AG08395 (cell line): ENCODE results near the gene TCF4.

Experiments used
- DNase-seq: peaks from one replicate; pipeline ENCODE4 v3.0.0; 2012; ENCODE audit warnings: mixed read lengths, low spot score

TCF4 gene

GRCh38 chr18:55321265-55322177, 266.5 kb downstream of the TCF4 start:
- peak; percentile 63 for DNase-seq

- DNase-seq: no peak
Observed at GRCh38 chr18:55320424-55321264, 267.3 kb downstream of the TCF4 start.

GRCh38 chr18:55319459-55320193, 268.4 kb downstream of the TCF4 start:
- DNase-seq: peak; percentile 19

DNA sequence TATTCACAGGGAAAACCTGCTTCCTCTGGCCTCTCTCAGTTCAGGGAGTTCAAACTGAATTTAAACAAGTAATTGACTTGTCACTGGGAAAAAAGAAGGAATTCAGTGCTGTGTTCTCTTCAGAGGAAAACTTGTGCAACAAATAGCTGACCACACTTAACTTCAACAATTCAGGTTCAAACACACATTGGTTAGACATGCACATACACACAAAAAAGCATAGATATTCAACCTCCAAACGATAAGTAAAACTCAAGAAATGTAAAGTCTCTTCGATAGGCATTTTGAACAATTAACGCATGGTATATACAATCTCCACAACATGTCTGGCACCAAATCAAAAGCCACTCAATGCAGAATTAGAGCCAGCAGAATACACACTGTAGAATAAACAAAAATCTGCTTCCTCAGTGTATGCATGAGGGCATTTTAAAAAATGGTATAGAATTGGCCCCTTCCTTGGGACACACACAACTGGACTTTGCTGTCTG, 269.0 kb downstream of the TCF4 start:
- DNase-seq: peak; percentile 9

GRCh38 chr18:55317864-55318263, 270.1 kb downstream of the TCF4 start:
- DNase-seq: no peak

GRCh38 chr18:55317324-55317723, 270.7 kb downstream of the TCF4 start:
- DNase-seq: no peak

DNA sequence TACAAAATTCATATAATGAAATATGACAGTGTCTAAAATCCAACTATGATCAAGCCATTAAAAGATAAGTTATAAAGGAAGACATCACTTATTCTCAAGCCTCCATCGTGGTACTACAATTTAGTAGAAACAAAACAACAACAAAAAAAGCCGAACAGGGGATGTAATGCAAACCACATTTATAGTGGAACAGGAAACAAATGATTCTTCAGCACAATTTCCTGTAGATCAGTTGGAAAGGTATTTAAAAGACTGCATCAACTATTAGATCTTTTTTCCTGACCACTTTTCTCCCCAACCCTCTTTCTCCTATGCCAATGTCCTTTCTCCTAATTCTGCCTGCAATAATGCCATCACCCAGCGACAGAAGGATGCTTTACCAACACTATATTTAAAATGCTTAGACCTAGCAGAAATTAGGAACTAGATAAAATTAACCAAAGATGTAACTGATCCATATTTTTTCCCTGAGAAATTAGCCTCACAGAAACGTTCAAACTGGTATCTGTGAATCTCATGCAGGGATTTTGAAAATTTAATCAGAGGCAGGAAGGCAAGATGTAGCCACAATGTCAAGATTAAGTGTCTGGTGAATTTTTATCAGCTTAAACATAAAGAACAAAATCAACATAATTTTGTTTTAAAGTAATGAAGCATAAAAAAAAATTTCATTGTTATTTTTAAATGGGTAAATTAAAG, 271.4 kb downstream of the TCF4 start:
- no peak for DNase-seq

- no peak for DNase-seq
Observed at GRCh38 chr18:55314615-55315237, 273.3 kb downstream of the TCF4 start.

DNA sequence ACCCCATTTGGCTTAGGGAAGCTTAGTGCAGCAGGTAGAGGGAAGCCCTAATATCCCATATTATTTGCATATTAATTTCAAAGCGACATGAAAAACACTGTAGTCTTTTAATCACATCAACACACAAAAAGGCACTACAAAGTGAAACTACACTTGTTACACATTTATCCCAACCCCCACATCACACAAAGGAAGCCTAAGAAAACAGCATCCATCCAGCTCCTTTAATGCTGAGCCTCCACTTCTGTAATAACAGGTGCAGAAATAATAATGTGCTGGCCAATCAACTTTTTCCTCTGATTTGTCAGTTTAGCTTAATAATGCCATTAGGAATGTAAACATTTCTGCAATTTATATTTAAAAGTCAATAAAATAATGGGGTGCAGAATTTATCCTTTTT, 274.0 kb downstream of the TCF4 start:
- no peak for DNase-seq

DNA sequence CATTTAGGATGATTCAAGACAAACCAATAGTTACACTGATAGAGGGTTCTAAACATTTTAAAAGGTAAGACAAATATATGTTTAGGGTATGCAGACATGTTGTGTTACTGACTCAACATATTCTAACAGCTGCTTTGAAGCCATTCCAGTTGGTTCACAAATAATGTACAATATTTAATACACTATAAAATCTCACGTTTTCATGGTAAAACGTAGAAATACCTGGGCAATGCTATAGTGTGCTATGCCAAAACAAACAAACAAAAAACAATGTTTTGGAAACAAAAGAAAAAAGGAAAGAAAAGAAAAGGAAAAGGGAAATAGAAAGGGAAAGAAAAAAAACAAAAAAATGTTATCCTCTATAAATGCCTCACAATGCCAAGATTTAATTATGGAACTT, 277.1 kb downstream of the TCF4 start:
- DNase-seq: no peak

DNA sequence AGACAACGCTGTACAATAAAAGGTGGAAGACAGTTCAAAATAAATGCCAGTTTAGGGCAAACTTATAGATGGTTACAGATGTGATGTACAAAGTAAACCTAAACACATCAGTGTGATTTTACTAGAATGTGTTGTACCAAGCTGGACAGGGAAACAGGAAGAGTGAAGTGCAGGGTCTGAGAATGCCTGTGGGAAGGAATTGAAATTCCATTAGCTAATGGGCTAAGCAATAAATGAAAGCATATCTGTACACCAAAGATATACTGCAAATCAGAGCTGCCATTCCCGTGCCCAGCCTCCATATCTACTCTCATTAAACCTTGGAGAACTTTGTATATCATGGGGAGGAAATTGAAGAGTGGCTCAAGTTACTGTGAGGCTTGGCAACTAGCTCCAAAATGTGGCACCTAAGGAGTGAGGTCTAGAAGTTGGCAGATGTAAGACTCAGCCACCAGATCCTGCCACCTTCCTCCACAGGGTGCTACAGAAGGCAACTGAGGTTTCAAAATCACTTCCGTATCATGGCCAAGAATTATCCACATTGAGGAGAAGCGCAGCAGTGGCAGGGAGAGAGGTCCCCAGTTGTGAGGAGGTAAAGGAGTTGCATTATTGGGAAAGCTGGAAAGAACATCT, 277.8 kb downstream of the TCF4 start:
- DNase-seq: no peak

DNA sequence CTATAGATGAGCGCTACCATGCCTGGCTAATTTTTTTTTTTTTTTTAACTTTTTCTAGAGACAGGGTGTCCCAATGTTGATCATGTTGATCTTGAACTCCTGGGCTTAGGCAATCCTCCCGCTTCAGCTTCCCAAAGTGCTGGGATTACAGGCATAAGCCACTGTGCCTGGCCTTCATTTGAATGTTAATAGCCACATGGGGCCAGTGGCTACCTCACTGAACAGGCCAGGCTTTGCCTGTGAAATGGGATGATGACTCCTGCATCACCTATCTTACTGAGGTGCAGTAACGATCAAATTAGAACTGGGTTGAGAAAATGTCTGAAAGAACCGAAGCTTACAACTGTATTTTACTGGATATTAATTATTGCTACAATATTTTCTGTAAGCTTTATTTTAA, 278.7 kb downstream of the TCF4 start:
- no peak for DNase-seq

DNA sequence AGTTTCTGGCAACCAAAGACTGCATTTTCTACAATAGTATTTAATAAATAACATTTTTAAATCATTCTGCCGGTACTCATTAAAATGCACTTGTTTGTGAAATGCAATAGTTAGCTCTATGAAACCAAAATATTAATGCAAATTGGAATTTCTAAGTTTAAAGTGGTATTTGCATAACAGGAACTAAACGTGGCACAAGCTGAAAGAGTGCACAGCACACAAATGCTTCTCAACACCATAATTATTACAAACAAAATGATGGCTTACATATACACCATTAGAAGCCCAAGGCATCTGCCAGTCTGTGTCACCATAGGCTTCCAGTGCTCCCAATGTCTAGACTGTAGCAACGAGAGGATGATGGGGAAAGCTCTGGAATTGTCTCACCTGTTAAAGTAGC, 280.5 kb downstream of the TCF4 start:
- DNase-seq: no peak

DNA sequence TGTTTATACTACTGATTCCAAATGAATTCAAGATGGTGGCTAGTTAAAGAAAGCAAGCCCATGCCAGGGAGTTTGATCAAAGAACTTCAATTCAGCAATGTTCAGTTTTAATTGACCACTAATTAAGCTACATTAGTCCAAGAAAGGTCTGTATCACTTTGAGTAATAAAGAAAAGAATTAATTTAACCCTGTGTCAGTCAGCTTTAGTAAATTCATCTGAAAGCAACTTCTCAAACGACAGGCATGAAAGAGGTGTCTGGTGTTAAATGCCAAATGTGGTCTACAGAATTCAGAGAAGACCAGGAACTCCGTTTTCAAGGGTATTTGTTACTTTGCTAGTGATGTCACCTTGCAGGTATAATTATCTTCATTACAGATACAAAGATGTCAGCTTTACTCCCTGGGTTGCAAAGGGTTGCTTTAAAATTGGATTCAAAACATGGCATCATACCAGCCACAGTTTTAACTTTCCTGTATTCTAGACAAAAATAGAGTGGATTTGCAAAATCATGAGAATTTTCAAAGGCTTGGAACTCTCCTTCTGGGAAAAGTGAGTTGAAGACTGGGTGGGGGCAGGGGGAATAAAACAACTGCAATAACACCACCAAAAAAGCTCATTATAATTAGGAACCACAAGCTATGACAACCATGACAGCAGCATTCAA, 281.5 kb downstream of the TCF4 start:
- DNase-seq: no peak

DNA sequence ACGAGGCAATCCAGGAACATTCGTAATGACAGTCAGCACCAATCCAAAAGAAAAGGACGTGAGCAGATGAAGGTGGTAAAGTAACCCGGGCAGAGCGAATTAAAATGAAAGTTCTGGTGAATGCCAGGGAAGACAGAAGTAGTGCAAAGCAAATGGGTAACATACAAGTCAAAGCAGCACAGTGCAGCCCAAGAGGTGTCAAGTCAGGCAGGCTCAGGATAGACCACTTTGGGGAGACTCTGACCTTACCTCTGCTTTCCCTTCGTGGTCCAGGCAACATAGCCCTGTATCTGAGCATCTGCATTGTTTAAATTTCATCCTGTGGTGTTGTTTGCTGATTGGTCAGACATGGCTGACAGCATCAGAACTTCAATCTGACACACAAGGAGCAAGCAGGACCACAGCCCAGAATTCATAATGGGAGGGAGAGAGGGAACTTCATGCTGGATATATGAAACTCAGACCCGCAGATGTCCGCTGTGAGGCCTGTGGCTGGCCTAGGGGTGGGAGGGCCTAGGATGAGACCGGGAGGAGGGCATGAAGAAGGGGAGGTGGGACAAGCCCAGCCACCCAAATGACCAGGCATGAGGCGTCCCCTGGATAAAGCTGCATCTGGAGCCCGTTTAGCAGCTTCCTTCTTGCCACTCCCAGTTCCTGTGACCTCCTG, 285.7 kb downstream of the TCF4 start:
- DNase-seq: peak; percentile 8

DNA sequence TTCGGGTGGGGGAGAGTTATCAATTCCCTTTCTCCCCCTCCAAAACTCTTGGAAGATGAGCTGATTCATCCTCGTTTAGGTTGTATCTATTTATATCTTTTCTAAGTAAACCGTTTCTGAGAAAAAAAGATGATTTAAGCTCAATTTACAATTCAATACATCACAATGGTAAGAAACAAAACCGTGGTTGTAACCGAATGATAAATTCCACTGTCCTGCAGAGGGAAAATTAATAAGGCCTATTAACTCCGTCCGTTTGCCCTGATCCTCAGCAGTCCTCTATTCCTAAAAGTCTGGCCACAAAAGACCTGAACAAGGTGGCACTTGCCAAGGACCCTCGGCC, 286.2 kb downstream of the TCF4 start:
- peak; percentile 2 for DNase-seq

DNA sequence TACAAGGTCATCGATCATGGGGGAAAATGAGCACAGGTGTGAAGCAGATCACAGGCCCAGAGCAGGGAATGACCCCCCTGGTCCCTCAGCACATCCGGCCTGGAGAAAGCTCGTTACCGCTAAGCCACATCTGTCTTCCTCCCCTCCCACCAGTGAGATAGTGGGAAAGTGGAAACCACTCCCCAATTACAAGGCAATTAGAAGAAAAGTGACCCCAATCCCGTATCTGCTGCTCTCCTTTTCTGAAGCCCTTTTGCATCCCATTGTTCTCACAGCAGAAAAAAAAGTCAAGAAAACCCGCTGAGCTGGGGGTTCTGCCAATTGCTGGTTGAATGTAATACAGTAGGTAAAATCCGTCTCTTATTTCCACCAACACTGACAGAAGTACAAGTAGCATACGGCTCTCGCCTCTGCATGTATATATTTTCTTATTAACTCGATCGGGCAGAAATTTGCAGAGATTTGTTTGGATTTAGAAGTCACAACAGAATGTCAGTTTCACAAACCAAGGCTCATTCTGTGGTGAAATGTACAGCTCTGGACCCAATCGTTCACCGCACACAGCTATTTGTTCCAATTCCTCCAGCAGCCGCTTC, 287.0 kb downstream of the TCF4 start:
- peak; percentile 20 for DNase-seq

- peak; percentile 77 for DNase-seq
Observed at GRCh38 chr18:55300421-55300935, 287.5 kb downstream of the TCF4 start.

DNA sequence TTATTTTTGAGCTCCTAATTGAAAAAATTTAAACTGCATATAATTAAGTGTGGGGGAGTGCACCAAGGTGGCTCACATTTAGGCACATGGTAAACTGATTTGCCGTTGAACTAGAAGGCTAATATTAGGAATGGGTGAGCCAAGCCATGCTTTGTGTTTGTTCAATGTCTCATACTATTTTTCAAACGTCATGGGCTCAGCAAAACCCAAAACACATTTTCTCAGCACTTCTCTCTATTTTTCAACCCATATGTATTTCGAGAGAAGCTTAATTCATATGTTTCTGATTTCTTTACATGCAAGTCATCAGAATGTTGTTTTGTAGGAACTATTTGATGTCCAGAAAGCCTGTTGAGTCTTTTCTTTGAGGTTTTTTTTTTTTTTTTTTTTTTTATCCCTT, 291.2 kb downstream of the TCF4 start:
- peak; percentile 8 for DNase-seq
